ENCODE data around the gene CACFD1. TPM values are rescaled to one million over a fixed set of nuclear protein-coding genes. Genes with fewer than 3 reads are reported as not detected.

Gene CACFD1
- polyA plus RNA-seq, 1 donor from 2014 or later: 75.4 TPM

- Histone ChIP-seq H3F3A (ENCODE audit: insufficient read depth, low read length, poor library complexity, severe bottlenecking) (no peaks in the 10 kb centered on the region), H3K9ac (ENCODE audit: low read length) (no peak overlapping the region), H3K4me2 (ENCODE audit: low read length) (no peak overlapping the region), H3K27ac (ENCODE audit: low read length) (no peak overlapping the region), H3K36me3 (ENCODE audit: insufficient read depth, low read length) (no peaks in the 10 kb centered on the region), H4K20me1 (ENCODE audit: insufficient read depth) (no peaks in the 10 kb centered on the region), H3K4me3 (ENCODE audit: low read length) (no peak overlapping the region), H3K79me2 (replicated peaks; ENCODE audit: insufficient read depth, low read length) (no peaks in the 10 kb centered on the region), H3K27me3 (ENCODE audit: insufficient read depth, low read depth, low read length) (no peaks in the 10 kb centered on the region), H3K9me2 (ENCODE audit: insufficient read depth, low read length) (no peaks in the 10 kb centered on the region), H2AFZ (ENCODE audit: low read depth, low read length) (no peak overlapping the region), H3K9me3 (ENCODE audit: low read length) (no peaks in the 10 kb centered on the region)
- TF ChIP-seq EP300 (conservative IDR thresholded peaks at IDR 0.05; ENCODE audit: poor library complexity, severe bottlenecking): no peak
- no peak for TF ChIP-seq MXI1 (conservative IDR thresholded peaks at IDR 0.05; ENCODE audit: poor library complexity, severe bottlenecking)
- TF ChIP-seq CTCF (IDR thresholded peaks at IDR 0.05; ENCODE audit: poor library complexity, severe bottlenecking): no peak
- TF ChIP-seq TAF1 (IDR thresholded peaks at IDR 0.05; ENCODE audit: low read depth): no peak
These were observed 54.9 kb downstream of the CACFD1 start for GRCh38 chr9:133514460-133515239.

GRCh38 chr9:133515240-133515610 is 55.4 kb downstream of the CACFD1 start:
- TF ChIP-seq REST (IDR thresholded peaks at IDR 0.05; ENCODE audit: borderline replicate concordance) (no peak), RAD21 (conservative IDR thresholded peaks at IDR 0.05) (no peak), EP300 (conservative IDR thresholded peaks at IDR 0.05; ENCODE audit: poor library complexity, severe bottlenecking) (no peak), TAF1 (IDR thresholded peaks at IDR 0.05; ENCODE audit: low read depth) (no peak), EZH2 (IDR thresholded peaks at IDR 0.05; ENCODE audit: borderline replicate concordance, insufficient read depth, low read length, poor library complexity, severe bottlenecking) (no peak), MXI1 (conservative IDR thresholded peaks at IDR 0.05; ENCODE audit: poor library complexity, severe bottlenecking) (no peak), SMC3 (conservative IDR thresholded peaks at IDR 0.05; ENCODE audit: poor library complexity) (no peak), POLR2AphosphoS5 (IDR thresholded peaks at IDR 0.05) (no peak)
- H3K27ac ChIP-seq (ENCODE audit: low read length): no peak overlapping the region
- H3K27me3 ChIP-seq (ENCODE audit: insufficient read depth, low read depth, low read length): no peaks in the 10 kb centered on the region
- H3K4me2 ChIP-seq (ENCODE audit: low read length): no peak overlapping the region
- H2AFZ ChIP-seq (ENCODE audit: low read depth, low read length): no peak overlapping the region
- no peaks in the 10 kb centered on the region for H3K9me2 ChIP-seq (ENCODE audit: insufficient read depth, low read length)
- H3K9me3 ChIP-seq (ENCODE audit: low read length): no peaks in the 10 kb centered on the region
- H3K36me3 ChIP-seq (ENCODE audit: insufficient read depth, low read length): no peaks in the 10 kb centered on the region
- H3F3A ChIP-seq (ENCODE audit: insufficient read depth, low read length, poor library complexity, severe bottlenecking): no peaks in the 10 kb centered on the region
- H3K4me3 ChIP-seq (ENCODE audit: low read length): no peak overlapping the region
- no peaks in the 10 kb centered on the region for H4K20me1 ChIP-seq (ENCODE audit: insufficient read depth)
- H3K79me2 ChIP-seq (replicated peaks; ENCODE audit: insufficient read depth, low read length): no peaks in the 10 kb centered on the region
- no peak overlapping the region for H3K9ac ChIP-seq (ENCODE audit: low read length)
